Ecto neural progenitor cell (in vitro differentiated cells): ENCODE data around the gene LRRC72.

Experiments
- DNase-seq: peaks from one replicate; pipeline ENCODE4 v3.0.0-alpha.2; 2018; ENCODE audit warnings: low spot score

Gene LRRC72

DNA sequence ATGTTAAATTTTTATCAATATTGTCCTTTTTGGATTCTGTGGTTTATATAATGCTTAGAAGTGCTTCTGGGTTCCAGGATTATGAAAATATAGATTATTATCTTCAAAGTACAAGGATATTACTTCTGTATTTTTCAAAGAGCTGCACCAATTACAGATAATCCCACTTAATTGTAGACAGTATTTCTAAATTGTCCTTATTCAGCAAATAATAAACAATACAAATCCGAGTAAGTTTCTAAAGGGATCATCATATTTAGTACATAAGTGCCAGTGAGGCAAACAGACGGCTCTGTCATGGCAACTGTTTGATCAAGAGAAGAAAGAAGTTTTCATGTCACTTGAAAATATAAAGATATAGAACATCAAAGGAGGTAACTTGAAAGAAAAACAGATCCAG, 99.8 kb downstream of the LRRC72 start:
- DNase-seq = no peak

DNA sequence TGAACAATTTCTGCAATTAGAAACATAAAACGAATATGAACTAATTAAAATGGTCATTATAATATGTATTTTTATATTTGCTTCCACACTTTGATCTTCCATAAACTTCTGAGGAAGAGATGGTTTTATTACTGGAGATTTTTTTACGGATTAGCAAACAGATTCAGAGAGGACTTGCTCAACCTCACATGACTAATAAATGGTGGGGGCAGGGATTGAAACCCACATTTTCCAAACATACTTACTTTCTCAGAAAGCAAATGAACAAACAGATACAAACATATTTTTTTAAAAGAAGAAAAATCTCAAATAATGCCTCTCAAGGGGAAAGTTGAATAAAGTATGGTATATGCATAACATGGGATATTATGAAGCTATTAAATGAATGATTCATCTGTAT, 100.6 kb downstream of the LRRC72 start:
- DNase-seq = no peak

DNA sequence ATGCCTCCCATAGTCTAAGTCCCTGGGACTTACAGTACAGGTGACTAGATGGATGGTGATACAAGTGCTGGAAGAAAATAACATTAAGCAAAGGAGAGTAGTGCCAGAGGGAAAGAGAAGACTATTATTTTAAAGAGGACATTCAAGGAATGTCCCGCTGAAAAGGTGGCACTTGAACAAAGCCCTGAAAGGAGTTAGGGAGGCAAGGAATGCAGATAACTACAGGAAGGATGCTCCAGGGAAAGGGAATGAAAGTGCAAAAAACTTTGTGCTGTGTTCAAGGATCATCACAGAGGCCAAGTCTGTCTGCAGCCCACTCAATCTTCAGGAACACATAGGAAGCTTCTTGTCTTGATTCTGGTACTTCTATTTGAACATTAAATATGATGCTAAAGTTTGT, 104.0 kb downstream of the LRRC72 start:
- DNase-seq = no peak
